GM19240 (cell line): ENCODE data around the gene FHOD1.

Source experiments
- DNase-seq: peaks from one replicate; pipeline ENCODE4 v3.0.0; 2011; ENCODE audit warnings: low spot score; ENCODE audit not compliant: insufficient read length

Gene FHOD1

GRCh38 chr16:67250045-67250327, 2.7 kb upstream of the FHOD1 start:
- DNase-seq: no peak

GRCh38 chr16:67249178-67250044, 2.1 kb upstream of the FHOD1 start:
- DNase-seq: no peak

- no peak for DNase-seq
Observed at GRCh38 chr16:67248401-67249177, 1.3 kb upstream of the FHOD1 start, which contains the start of gene SLC9A5. Gene SLC9A5, plus strand, starts transcription at chr16:67248979. Its CDS starts 36 bp downstream, at chr16:67249015.

- DNase-seq: no peak
Observed at GRCh38 chr16:67248073-67248400, 756 bp upstream of the FHOD1 start.

- no peak for DNase-seq
Observed at GRCh38 chr16:67246756-67247191, 507 bp downstream of the FHOD1 start.

GRCh38 chr16:67246081-67246755, 1.1 kb downstream of the FHOD1 start:
- DNase-seq: peak; percentile 52

GRCh38 chr16:67245674-67246080, 1.6 kb downstream of the FHOD1 start:
- DNase-seq: peak; percentile 34

GRCh38 chr16:67245186-67245585, 2.1 kb downstream of the FHOD1 start:
- DNase-seq: no peak

- peak; percentile 94 for DNase-seq
Observed at GRCh38 chr16:67244387-67245185, 2.7 kb downstream of the FHOD1 start.

- DNase-seq: no peak
Observed at GRCh38 chr16:67243481-67243880, 3.8 kb downstream of the FHOD1 start.

GRCh38 chr16:67242138-67242730, 5.0 kb downstream of the FHOD1 start:
- no peak for DNase-seq

GRCh38 chr16:67241008-67241900, 6.0 kb downstream of the FHOD1 start:
- DNase-seq: no peak

GRCh38 chr16:67240506-67240905, 6.8 kb downstream of the FHOD1 start:
- DNase-seq: no peak

- no peak for DNase-seq
Observed at GRCh38 chr16:67238806-67239470, 8.3 kb downstream of the FHOD1 start.

- DNase-seq: no peak
Observed at GRCh38 chr16:67238278-67238575, 9.1 kb downstream of the FHOD1 start.

GRCh38 chr16:67237396-67238277, 9.6 kb downstream of the FHOD1 start:
- DNase-seq: no peak

- DNase-seq: peak; percentile 30
Observed at GRCh38 chr16:67236563-67237395, 10.5 kb downstream of the FHOD1 start.
